Hematopoietic multipotent progenitor cell treated with erythropoietin and hydrocortisone succinate and interleukin-3 and kit ligand, for 17 days (in vitro differentiated cells): Measurements from ENCODE around the gene TMEM121.

Experiments used
- DNase-seq: peaks from one replicate; pipeline ENCODE4 v3.0.0-alpha.2; 2015; ENCODE audit warnings: low spot score

The TMEM121 gene

DNA sequence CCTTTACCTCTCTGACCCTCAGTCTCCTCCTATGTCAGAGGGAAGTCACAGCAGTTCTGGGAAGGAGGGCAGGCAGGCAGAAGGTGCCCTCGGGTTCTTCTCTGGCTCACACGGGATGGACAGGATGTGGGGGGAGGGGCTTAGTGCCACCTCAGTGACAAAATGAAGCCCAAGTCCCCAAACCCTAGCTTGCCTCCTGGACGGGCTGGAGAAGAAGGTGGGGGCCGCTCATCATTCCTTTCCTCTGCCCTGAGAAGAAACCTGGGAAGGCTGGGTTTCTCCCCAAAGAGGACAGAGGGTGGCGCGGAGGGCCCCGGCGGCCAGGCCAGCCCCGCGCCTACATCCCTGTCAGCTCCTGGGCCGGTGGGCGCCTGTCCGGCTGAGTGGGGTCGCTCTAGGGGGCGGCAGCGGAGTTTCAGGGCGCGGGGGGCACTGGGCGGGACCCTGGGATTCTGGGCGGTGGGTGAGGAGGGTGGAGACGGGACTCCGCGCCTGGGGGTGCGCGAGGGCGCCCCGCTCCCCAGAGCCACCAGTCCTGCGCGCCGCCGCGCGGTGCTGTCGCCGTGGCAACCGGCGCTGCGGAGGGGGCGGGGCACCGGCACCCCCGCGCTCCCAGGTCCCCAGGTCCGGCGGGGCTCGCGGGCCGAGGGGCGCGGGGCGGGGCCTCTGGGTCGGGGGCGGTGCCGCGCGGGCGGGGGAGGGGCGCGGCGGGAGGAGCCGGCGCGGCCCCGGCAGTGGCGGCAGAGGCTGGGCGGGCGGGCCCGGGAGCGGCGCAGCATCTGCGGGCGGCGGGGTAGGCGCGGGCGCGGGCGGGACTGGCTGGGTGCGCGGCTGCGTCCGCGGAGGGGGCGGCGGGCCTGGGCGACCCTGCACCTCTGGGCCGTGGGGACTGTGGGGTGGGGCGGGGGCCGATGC lies at the start of gene TMEM121:
Gene TMEM121, plus strand, starts transcription at position 723 of the 915 bp plus-strand sequence. CDS start 2,252 bp downstream, outside the sequence.
- DNase-seq: no peak

GRCh38 chr14:105476831-105477659 lies 49.3 kb upstream of the TMEM121 start:
- DNase-seq: no peak

DNA sequence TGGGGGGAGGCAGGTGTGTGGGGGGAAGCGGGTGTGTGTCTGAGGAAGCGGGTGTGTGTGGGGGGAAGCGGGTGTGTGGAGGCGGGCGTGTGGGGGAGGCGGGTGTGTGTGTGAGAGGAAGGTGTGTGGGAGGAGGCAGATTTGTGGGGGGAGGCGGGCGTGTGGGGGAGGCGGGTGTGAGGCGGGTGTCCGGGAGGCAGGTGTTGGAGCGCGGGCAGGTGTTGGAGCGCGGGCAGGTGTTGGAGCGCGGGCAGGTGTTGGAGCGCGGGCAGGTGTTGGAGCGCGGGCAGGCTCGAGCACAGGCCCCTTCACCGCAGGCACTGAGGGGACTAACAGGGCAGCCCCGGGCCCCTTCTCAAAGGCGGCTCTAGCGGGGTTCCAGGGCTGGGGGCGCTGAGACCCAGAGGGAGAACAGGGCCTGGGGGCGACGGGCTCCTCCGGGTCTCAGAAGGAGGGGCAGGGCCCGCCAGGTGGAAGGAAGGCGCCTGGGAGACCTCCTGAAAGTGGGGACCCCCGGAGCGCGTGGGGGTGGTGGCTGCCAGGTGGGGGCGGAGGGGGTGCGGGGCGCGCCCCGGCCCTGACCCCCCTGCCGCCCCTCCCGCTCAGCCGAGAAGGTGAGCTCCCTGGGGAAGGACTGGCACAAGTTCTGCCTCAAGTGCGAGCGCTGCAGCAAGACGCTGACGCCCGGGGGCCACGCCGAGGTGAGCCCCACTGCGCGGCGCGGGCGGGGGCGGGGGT lies 48.6 kb upstream of the TMEM121 start:
- DNase-seq: no peak

- DNase-seq: no peak
Measured at GRCh38 chr14:105478398-105479251, 47.8 kb upstream of the TMEM121 start.

GRCh38 chr14:105479431-105480158 lies 46.8 kb upstream of the TMEM121 start:
- no peak for DNase-seq

- DNase-seq: no peak
Measured at GRCh38 chr14:105480199-105480746, 46.1 kb upstream of the TMEM121 start.

GRCh38 chr14:105480807-105481801 lies 45.3 kb upstream of the TMEM121 start:
- peak; percentile 85 for DNase-seq

- peak; percentile 93 for DNase-seq
Measured at GRCh38 chr14:105481886-105482457, 44.4 kb upstream of the TMEM121 start.

DNA sequence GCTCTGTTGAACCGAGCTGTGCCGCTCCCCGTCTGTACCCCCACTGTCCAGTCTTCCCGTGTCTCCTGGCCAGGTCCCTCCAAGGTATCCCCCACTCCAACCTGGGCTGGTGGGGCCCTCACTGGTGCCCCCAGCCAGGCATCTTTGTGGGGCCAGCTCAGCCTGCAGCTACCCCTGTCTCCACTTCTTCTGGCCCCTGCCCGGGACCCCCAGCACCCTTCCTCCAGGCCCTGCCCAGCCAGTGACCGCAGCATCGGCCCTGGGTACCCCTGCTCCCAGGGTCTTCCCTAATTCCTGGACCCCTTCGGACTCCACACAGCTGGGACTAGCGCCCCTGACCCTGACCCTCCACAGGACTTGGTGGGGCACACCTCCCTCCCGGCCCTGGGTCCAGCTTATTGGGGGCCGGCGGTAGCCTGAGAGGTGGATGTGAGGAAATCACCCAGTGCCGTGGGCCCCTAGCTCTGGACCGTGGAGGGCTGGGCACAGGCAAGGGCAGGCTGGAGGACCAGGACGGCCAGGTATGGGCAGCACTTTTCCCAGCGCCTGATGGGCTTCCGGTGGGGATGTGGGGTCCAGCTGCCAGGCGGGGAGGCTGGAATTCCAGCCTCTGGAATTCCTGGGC lies 43.8 kb upstream of the TMEM121 start:
- no peak for DNase-seq

GRCh38 chr14:105483300-105484068 lies 42.9 kb upstream of the TMEM121 start:
- no peak for DNase-seq

- DNase-seq: no peak
Measured at GRCh38 chr14:105484069-105484996, 42.0 kb upstream of the TMEM121 start.

DNA sequence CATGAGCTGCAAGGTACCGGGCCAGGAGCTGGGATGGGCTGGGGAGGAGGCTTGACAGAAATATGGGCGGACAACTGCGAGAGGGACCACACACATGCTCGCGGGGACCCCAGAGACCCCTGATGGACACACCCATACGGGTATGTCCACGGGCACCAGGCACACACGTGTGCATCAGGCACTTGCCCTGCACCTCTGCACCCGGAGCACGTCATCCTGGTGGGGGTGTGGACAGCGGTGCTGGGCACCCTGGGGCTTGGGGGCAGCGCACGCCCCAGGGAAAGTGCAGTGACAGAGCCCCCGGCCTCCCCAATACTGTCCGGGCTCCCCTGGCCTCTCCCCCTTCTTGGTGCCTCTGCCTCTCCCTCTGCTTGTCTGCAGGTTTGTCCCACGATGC lies 41.4 kb upstream of the TMEM121 start:
- DNase-seq: no peak

DNA sequence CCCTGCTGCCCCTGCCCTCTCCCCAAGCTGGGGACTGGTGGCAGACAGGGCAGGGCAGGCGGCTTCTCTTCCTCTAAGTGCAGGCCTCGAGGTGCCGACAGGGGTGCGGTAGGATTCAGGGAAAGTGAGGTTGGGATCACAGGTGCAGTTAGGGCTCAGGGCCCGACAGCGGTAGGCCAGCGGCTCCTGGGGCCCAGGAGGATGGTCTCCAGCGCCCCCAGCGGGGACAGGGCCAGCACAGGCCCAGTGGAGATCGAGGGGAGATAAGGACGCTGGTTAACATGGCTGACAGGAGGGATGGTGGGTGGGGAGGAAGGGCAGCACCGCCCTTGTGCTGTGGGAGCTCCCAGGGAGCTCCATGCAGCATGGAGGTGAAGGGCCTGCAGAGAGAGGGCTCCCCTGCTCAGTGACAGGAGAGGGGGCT lies 40.6 kb upstream of the TMEM121 start:
- DNase-seq: peak; percentile 65

GRCh38 chr14:105486163-105486973 lies 40.0 kb upstream of the TMEM121 start, which contains the start of gene CRIP1:
Gene CRIP1, plus strand, starts transcription at chr14:105486886. Its CDS starts 374 bp downstream, at chr14:105487260.
- peak; percentile 31 for DNase-seq

GRCh38 chr14:105486974-105487448 lies 39.4 kb upstream of the TMEM121 start:
- DNase-seq: no peak
